Lung (tissue), 12 donors: ENCODE data around the gene SLC38A3. TPM values are rescaled to one million over a fixed set of nuclear protein-coding genes. Genes with fewer than 3 reads are reported as not detected.
A peak's percentile ranks its signal among the peaks of the same experiment; 100 is the strongest.

Source experiments
- ATAC-seq: fragments of 200-7000 bp; cut with Tn5 transposase; one replicate; pipeline ENCODE4 v1.9.1; 2020; ENCODE audit warnings: moderate number of reproducible peaks; ENCODE audit not compliant: insufficient read depth, low FRiP score
- DNase-seq, 3 donors: peaks; one replicate each; pipeline ENCODE4 v3.0.0-alpha.2; 2013 to 2017
- H3K27ac ChIP-seq, 2 donors: one replicate each; pipeline ENCODE4 v1.5.1; 2013; ENCODE audit warnings: mild to moderate bottlenecking in 2 of 2, moderate library complexity in 2 of 2, control low read depth in 1 of 2, inconsistent platforms in 1 of 2, low read depth in 1 of 2, low read length in 1 of 2
- H3K27me3 ChIP-seq, 3 donors: one replicate each; pipeline ENCODE4 v1.5.1; 2013; ENCODE audit warnings: low read length in 2 of 3; ENCODE audit not compliant: control insufficient read depth in 3 of 3, insufficient read depth in 3 of 3
- H3K36me3 ChIP-seq, 4 donors: one replicate each; pipeline ENCODE4 v1.5.1; 2013; ENCODE audit warnings: low read length in 4 of 4, mild to moderate bottlenecking in 1 of 4, moderate library complexity in 1 of 4; ENCODE audit not compliant: control insufficient read depth in 4 of 4, insufficient read depth in 4 of 4
- H3K4me1 ChIP-seq, 5 donors: one replicate each; pipeline ENCODE4 v1.5.1; 2013; ENCODE audit warnings: low read length in 5 of 5, mild to moderate bottlenecking in 2 of 5, moderate library complexity in 1 of 5; ENCODE audit not compliant: control insufficient read depth in 5 of 5, insufficient read depth in 5 of 5
- H3K4me3 ChIP-seq: one replicate; pipeline ENCODE4 v1.5.1; 2013; ENCODE audit warnings: mild to moderate bottlenecking, control low read depth, moderate library complexity
- H3K9ac ChIP-seq, 2 donors: one replicate each; pipeline ENCODE4 v1.5.1; 2013; ENCODE audit warnings: low read length in 2 of 2, control low read depth in 1 of 2; ENCODE audit not compliant: insufficient read depth in 1 of 2
- H3K9me3 ChIP-seq, 4 donors: one replicate each; pipeline ENCODE4 v1.5.1; 2013; ENCODE audit warnings: low read length in 3 of 4, mild to moderate bottlenecking in 1 of 4, moderate library complexity in 1 of 4; ENCODE audit not compliant: control insufficient read depth in 4 of 4, insufficient read depth in 3 of 4
- WGBS, 2 donors: extraction: QIAGEN DNeasy Blood & Tissue Kit; methylation state at CpG; one replicate each; pipeline ENCODE4 v1.1.7; 2013; 5-methylcytosine and 5-hydroxymethylcytosine counted together
- polyA plus RNA-seq, 2 donors: library from polyadenylated mRNA; stranded (reverse); fragments of 200-250 nt; gene quantifications; one replicate each; pipeline ENCODE4 v1.2.1, GENCODE V29; 2013
- total RNA-seq, 2 donors: library from RNA; depleted of rRNA in 1 of 2; stranded (reverse); fragments of >200 nt in 1 of 2; gene quantifications; one replicate each; pipeline ENCODE4 v1.2.1, GENCODE V29; 2014 to 2021
- TF ChIP-seq, protein P1 (sequence below): IDR thresholded peaks from 2 replicates; pipeline ENCODE4 v1.5.1; 2012; ENCODE audit warnings: mild to moderate bottlenecking; ENCODE audit errors: control extremely low read depth, extremely low read depth
- donor health status: control.
- donor health status: control.
- donor health status: Bipolar disorder and iron deficiency.
- donor health status: healthy.
- donor health status: DM: yes; HTN: yes; CAD: no.

The SLC38A3 gene
- total and polyA plus RNA-seq, 4 donors: 0.08 to 4.3 (median 0.33) TPM

DNA sequence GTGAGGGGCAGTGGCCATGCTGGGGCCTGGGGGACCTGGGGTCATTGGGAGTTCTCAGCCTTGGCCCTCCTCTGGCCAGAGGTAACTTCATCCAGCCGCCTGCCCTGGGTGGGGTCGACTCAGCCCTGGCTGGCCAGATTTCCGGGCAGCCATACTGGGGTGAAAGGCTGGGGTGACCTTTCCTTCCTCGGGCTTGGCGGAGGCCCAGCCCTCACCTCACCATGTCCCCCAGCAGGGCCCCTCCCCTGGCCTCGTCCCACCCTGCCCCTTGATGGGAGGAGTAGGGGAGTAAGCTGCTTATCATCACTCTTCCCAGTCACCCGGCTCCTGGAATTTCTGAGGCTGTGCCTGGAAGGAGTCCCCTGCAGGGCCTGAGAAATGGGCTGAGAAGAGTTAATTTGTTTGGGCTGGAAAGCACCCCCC, 44.5 kb upstream of the SLC38A3 start:
- no peak for DNase-seq
- TF ChIP-seq, protein P1, sequence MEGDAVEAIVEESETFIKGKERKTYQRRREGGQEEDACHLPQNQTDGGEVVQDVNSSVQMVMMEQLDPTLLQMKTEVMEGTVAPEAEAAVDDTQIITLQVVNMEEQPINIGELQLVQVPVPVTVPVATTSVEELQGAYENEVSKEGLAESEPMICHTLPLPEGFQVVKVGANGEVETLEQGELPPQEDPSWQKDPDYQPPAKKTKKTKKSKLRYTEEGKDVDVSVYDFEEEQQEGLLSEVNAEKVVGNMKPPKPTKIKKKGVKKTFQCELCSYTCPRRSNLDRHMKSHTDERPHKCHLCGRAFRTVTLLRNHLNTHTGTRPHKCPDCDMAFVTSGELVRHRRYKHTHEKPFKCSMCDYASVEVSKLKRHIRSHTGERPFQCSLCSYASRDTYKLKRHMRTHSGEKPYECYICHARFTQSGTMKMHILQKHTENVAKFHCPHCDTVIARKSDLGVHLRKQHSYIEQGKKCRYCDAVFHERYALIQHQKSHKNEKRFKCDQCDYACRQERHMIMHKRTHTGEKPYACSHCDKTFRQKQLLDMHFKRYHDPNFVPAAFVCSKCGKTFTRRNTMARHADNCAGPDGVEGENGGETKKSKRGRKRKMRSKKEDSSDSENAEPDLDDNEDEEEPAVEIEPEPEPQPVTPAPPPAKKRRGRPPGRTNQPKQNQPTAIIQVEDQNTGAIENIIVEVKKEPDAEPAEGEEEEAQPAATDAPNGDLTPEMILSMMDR: no peak
- no peak overlapping the region for H3K4me3 ChIP-seq
- no peaks in the 10 kb centered on the region for H3K9me3 ChIP-seq
- peak overlapping the region; percentile 62 to 78 for H3K27ac ChIP-seq
- H3K4me1 ChIP-seq: peaks cover 4 to 78% (median 48%) of the 10 kb centered on the region in 5 donors
- ATAC-seq: peak; percentile 8
- peaks cover 0 to 10% (median 4%) of the 10 kb centered on the region in 4 donors for H3K36me3 ChIP-seq
- 58 to 77% methylated on average over 7 of the region's 7 CpGs for WGBS, 2 donors
- H3K27me3 ChIP-seq: no peaks in the 10 kb centered on the region
- H3K9ac ChIP-seq: no peak overlapping the region

DNA sequence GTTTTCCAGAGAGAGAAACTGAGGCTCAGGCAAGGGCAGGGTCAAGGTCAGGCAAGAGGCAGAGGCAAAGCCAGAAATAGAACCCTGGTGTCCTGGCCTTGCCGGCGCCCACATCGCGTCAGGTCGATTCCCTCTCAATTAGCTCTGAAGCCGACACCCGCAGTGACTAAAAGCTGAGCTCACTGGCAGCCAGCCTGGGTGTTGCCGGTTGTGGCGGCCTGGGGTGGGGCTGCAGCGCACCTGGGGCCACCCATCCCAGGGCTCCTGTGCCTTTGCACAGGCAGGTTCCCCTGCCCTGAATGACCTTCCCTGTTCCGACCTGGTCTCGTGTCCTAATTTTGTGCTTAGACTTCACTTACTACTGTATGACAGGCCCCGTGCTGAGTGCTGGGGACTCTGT, 43.8 kb upstream of the SLC38A3 start:
- 69 to 77% methylated on average over 13 of the region's 13 CpGs for WGBS, 2 donors
- Histone ChIP-seq H3K36me3 (peaks cover 0 to 10% (median 4%) of the 10 kb centered on the region in 4 donors), H3K4me3 (no peak overlapping the region), H3K27ac (peak overlapping the region; percentile 62 to 78), H3K27me3 (no peaks in the 10 kb centered on the region), H3K9ac (no peak overlapping the region), H3K9me3 (no peaks in the 10 kb centered on the region), H3K4me1 (peaks cover 7 to 79% (median 50%) of the 10 kb centered on the region in 5 donors)
- TF ChIP-seq, protein P1: no peak
- ATAC-seq (no peak), DNase-seq (no peak)

DNA sequence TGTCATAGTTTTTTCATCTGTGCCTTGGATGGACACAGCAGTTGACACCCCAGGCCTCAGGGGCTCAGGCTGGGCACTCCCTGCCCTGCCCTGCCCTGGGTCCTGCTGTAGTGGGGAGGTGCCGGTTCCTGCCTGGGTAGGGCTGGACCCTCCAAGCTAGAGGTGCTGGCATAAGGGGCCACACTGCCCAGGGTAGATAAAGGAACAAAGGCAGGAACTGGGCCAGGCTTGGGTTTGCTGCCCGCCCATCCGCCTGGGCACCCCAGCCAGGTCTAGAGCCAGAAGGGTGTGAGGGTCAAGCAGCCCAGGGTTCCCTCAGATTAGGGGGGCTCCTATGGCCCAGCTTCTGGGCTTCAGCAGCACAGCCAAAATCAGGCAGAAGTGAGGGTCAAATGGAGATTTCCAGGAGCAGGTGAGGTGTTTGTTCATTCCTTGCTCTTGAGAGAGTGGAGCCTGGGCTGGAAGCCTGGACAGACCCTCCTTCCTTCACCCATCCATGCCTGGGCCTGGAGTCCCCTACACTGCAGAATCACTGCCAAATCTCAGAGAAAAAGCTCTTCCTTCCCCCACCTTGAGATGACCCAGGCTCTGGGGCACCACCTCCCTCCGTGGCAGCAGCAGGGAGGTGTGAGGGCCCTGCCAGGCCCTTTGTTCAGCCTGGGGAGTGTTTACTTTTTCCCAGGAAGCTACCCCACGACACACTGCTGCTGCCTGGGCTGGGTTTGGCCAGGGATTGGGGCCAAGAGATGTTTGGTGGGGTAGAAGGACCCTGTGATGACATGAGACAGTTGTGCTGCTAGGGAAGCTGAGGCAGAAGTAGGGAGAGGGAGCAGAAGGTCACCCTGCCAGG, 42.8 kb upstream of the SLC38A3 start:
- Histone ChIP-seq H3K4me1 (peaks cover 7 to 81% (median 50%) of the 10 kb centered on the region in 5 donors), H3K27ac (peak overlapping the region; percentile 14 to 78), H3K4me3 (no peak overlapping the region), H3K27me3 (no peaks in the 10 kb centered on the region), H3K36me3 (peaks cover 0 to 10% (median 4%) of the 10 kb centered on the region in 4 donors), H3K9me3 (no peaks in the 10 kb centered on the region), H3K9ac (no peak overlapping the region)
- TF ChIP-seq, protein P1: no peak
- no peak for DNase-seq
- 59 to 76% methylated on average over 5 of the region's 5 CpGs for WGBS, 2 donors
- no peak for ATAC-seq
